Loucy (cell line): ENCODE data around the gene PTBP1.

ENCODE experiments used
- H2AFZ ChIP-seq: fragments of 200-600 bp; sonication (generic); 2 replicates; pipeline ENCODE4 v1.6.0; 2016; ENCODE audit warnings: antibody characterized with exemption, mild to moderate bottlenecking, low read length, moderate library complexity
- H3F3A ChIP-seq: fragments of 200-600 bp; 2 replicates; pipeline ENCODE4 v1.6.0; 2016; ENCODE audit warnings: antibody characterized with exemption, low read depth, mild to moderate bottlenecking
- H3K27me3 ChIP-seq: fragments of 200-600 bp; sonication (generic); 2 replicates; pipeline ENCODE4 v1.6.1; 2014; ENCODE audit warnings: low read length, mild to moderate bottlenecking; ENCODE audit not compliant: insufficient read depth, poor library complexity, severe bottlenecking
- H3K36me3 ChIP-seq: fragments of 200-600 bp; sonication (generic); 2 replicates; pipeline ENCODE4 v1.6.1; 2016; ENCODE audit warnings: low read length; ENCODE audit not compliant: insufficient read depth
- H3K4me1 ChIP-seq: fragments of 200-600 bp; sonication (generic); 2 replicates; pipeline ENCODE4 v1.5.1; 2014; ENCODE audit warnings: low read length, mild to moderate bottlenecking; ENCODE audit not compliant: insufficient read depth, poor library complexity, severe bottlenecking
- H3K4me2 ChIP-seq: fragments of 200-600 bp; sonication (generic); 2 replicates; pipeline ENCODE4 v1.6.0; 2014; ENCODE audit warnings: antibody characterized with exemption, low read length, low read depth, mild to moderate bottlenecking; ENCODE audit not compliant: poor library complexity, severe bottlenecking
- H3K4me3 ChIP-seq: fragments of 200-600 bp; sonication (generic); 2 replicates; pipeline ENCODE4 v1.5.1; 2014; ENCODE audit warnings: low read length, mild to moderate bottlenecking, mixed read lengths; ENCODE audit not compliant: poor library complexity, severe bottlenecking
- H3K79me2 ChIP-seq: fragments of 200-600 bp; sonication (generic); 2 replicates; pipeline ENCODE4 v1.6.1; 2014; ENCODE audit warnings: low read length; ENCODE audit not compliant: insufficient read depth
- H3K9ac ChIP-seq: fragments of 200-600 bp; sonication (generic); 2 replicates; pipeline ENCODE4 v1.6.0; 2014; ENCODE audit warnings: mild to moderate bottlenecking, low read depth, low read length, moderate library complexity; ENCODE audit not compliant: poor library complexity, severe bottlenecking
- H3K9me2 ChIP-seq: fragments of 200-600 bp; sonication (generic); replicated peaks from 2 replicates; pipeline ENCODE4 v1.6.1; 2016; ENCODE audit warnings: low read depth, low read length, mixed read lengths
- H3K9me3 ChIP-seq: fragments of 200-600 bp; sonication (generic); 2 replicates; pipeline ENCODE4 v1.6.1; 2014; ENCODE audit warnings: mild to moderate bottlenecking, antibody characterized with exemption, low read length, low read depth; ENCODE audit not compliant: insufficient read depth
- H4K20me1 ChIP-seq: fragments of 200-600 bp; sonication (generic); 2 replicates; pipeline ENCODE4 v1.6.0; 2014; ENCODE audit warnings: antibody characterized with exemption, low read length, mild to moderate bottlenecking; ENCODE audit not compliant: insufficient read depth, poor library complexity, severe bottlenecking
- CTCF ChIP-seq: fragments of 200-600 bp; sonication (generic); conservative IDR thresholded peaks from 2 replicates; pipeline ENCODE4 v1.5.1; 2014; ENCODE audit warnings: mild to moderate bottlenecking, antibody characterized with exemption, low read length
- EZH2phosphoT487 ChIP-seq: fragments of 200-600 bp; IDR thresholded peaks from 2 replicates; pipeline ENCODE4 v1.6.1; 2018; ENCODE audit warnings: antibody characterized with exemption, mild to moderate bottlenecking, moderate library complexity, borderline replicate concordance

The PTBP1 gene

GRCh38 chr19:750640-751423 is 46.4 kb upstream of the PTBP1 start, which contains the start of gene MISP:
Gene MISP (plus strand): TSS chr19:751112. CDS start chr19:756947, 5,835 bp downstream.
- no peaks in the 10 kb centered on the region for H3F3A ChIP-seq
- no peak within 1 kb of the TSS for H2AFZ ChIP-seq
- H3K27me3 ChIP-seq: no peaks in the 10 kb centered on the region
- H3K36me3 ChIP-seq: no peaks in the 10 kb centered on the region
- no peaks in the 10 kb centered on the region for H3K4me1 ChIP-seq
- H3K79me2 ChIP-seq: no peaks in the 10 kb centered on the region
- no peaks in the 10 kb centered on the region; the same call in 1 of the 2 replicates for H3K9me3 ChIP-seq
- no peaks in the 10 kb centered on the region for H3K9me2 ChIP-seq
- H3K4me2 ChIP-seq: no peak within 1 kb of the TSS
- H3K4me3 ChIP-seq: no peak within 1 kb of the TSS
- no peak for TF ChIP-seq CTCF
- TF ChIP-seq EZH2phosphoT487: no peak
- no peak within 1 kb of the TSS for H3K9ac ChIP-seq
- no peaks in the 10 kb centered on the region for H4K20me1 ChIP-seq

- Histone ChIP-seq H3K9ac (no peak overlapping the region), H2AFZ (no peak overlapping the region), H3K36me3 (no peaks in the 10 kb centered on the region), H3K79me2 (no peaks in the 10 kb centered on the region), H4K20me1 (no peaks in the 10 kb centered on the region), H3K4me3 (no peak overlapping the region), H3K4me2 (no peak overlapping the region), H3K27me3 (no peaks in the 10 kb centered on the region), H3F3A (no peaks in the 10 kb centered on the region), H3K4me1 (no peaks in the 10 kb centered on the region), H3K9me3 (no peaks in the 10 kb centered on the region; the same call in 1 of the 2 replicates), H3K9me2 (no peaks in the 10 kb centered on the region)
- TF ChIP-seq EZH2phosphoT487 (no peak), CTCF (no peak)
Measured at GRCh38 chr19:751501-752341, 45.5 kb upstream of the PTBP1 start.

- no peaks in the 10 kb centered on the region for H4K20me1 ChIP-seq
- no peaks in the 10 kb centered on the region for H3K27me3 ChIP-seq
- TF ChIP-seq CTCF: no peak
- no peak for TF ChIP-seq EZH2phosphoT487
- H3F3A ChIP-seq: no peaks in the 10 kb centered on the region
- no peak overlapping the region for H3K4me3 ChIP-seq
- H2AFZ ChIP-seq: no peak overlapping the region
- no peaks in the 10 kb centered on the region for H3K9me2 ChIP-seq
- H3K9me3 ChIP-seq: no peaks in the 10 kb centered on the region
- H3K4me2 ChIP-seq: no peak overlapping the region
- no peaks in the 10 kb centered on the region for H3K79me2 ChIP-seq
- no peaks in the 10 kb centered on the region for H3K4me1 ChIP-seq
- no peak overlapping the region for H3K9ac ChIP-seq
- no peaks in the 10 kb centered on the region for H3K36me3 ChIP-seq
Measured at GRCh38 chr19:752652-753517, 44.4 kb upstream of the PTBP1 start.
